ENCODE data around the gene FADS1. TPM values are rescaled to one million over a fixed set of nuclear protein-coding genes. Genes with fewer than 3 reads are reported as not detected.

FADS1 gene
- total and polyA plus RNA-seq, 2 of the 13 experiments (the other 11 are each of a cell fraction or from before 2014, with no cell fraction given): 91.8 to 108 TPM

DNA sequence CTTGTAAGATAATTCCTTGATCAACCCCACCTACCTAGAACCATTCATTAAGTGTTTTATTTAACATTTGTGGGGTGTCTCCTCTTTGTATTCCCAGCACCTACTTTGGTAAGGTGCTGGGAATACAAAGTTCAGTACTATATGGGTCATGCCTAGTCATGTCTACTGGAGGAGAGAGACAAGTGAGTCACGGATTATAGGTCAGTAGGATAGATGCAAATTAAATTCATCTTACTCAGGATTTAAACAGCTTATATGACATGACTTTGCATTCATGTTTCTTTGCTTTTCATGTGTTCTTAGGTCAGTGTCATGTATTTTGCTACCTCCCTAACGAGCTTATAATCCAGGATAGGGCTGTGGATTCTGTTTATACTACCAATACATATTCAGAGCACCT is 3.4 kb upstream of the FADS1 start:
- ATAC-seq (no peak), DNase-seq (ENCODE audit: low spot score) (peak; percentile 33), FAIRE-seq (no peak)
- no peaks in the 10 kb centered on the region; a peak in 1 of 5 replicates for H3K27me3 ChIP-seq (ENCODE audit: control insufficient read depth in 1 of 2, insufficient read depth in 2 of 2, low read length in 2 of 2)
- in situ Hi-C loops (cut with HindIII; ENCODE audit: extremely low pct_ligation_motif_present, low pct_unique_long_range_greater_than_20kb) (no loop called here), intact Hi-C loops (cut with micrococcal nuclease; ENCODE audit: unreplicated experiment) (no loop called here)
- peak overlapping the region; percentile 24; the same call in 1 of the 2 replicates for H3K4me2 ChIP-seq (ENCODE audit: low read depth, low read length)
- no peak overlapping the region for H3K9ac ChIP-seq (ENCODE audit: insufficient read depth, low read depth, low read length)
- H4K20me1 ChIP-seq (ENCODE audit: insufficient read depth, low read length): no peaks in the 10 kb centered on the region
- WGBS (ENCODE audit: low lambda C conversion rate): 88% methylated on average over 2 of the region's 2 CpGs
- BruUV-seq (replicated peaks): no TSS peak
- H3K4me3 ChIP-seq (replicated peaks in 1 of 3; ENCODE audit: insufficient read depth in 1 of 3, low read depth in 2 of 3, low read length in 3 of 3): no peak overlapping the region
- H2AFZ ChIP-seq (ENCODE audit: low read length): no peak overlapping the region
- peaks cover 33% of the 10 kb centered on the region for H3K4me1 ChIP-seq (ENCODE audit: insufficient read depth, low read length)
- no peaks in the 10 kb centered on the region for H3K36me3 ChIP-seq (replicated peaks in 1 of 2; ENCODE audit: control insufficient read depth in 1 of 2, insufficient read depth in 2 of 2, low read length in 2 of 2)
- ChIA-PET CTCF (ENCODE audit: low intra/inter-chr PET ratio, low total read pairs) (no interaction called here), POLR2A (interaction anchor here (0.6 kb wide), 1 partner anchor 135 kb away, joined by 3 read pairs; no protein-coding TSS in a partner anchor)
- TF ChIP-seq, protein P1, sequence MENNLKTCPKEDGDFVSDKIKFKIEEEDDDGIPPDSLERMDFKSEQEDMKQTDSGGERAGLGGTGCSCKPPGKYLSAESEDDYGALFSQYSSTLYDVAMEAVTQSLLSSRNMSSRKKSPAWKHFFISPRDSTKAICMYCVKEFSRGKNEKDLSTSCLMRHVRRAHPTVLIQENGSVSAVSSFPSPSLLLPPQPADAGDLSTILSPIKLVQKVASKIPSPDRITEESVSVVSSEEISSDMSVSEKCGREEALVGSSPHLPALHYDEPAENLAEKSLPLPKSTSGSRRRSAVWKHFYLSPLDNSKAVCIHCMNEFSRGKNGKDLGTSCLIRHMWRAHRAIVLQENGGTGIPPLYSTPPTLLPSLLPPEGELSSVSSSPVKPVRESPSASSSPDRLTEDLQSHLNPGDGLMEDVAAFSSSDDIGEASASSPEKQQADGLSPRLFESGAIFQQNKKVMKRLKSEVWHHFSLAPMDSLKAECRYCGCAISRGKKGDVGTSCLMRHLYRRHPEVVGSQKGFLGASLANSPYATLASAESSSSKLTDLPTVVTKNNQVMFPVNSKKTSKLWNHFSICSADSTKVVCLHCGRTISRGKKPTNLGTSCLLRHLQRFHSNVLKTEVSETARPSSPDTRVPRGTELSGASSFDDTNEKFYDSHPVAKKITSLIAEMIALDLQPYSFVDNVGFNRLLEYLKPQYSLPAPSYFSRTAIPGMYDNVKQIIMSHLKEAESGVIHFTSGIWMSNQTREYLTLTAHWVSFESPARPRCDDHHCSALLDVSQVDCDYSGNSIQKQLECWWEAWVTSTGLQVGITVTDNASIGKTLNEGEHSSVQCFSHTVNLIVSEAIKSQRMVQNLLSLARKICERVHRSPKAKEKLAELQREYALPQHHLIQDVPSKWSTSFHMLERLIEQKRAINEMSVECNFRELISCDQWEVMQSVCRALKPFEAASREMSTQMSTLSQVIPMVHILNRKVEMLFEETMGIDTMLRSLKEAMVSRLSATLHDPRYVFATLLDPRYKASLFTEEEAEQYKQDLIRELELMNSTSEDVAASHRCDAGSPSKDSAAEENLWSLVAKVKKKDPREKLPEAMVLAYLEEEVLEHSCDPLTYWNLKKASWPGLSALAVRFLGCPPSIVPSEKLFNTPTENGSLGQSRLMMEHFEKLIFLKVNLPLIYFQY (CRISPR knock-in tag; IDR thresholded peaks at IDR 0.05; ENCODE audit: borderline replicate concordance): no peak
- TF ChIP-seq MAFK (conservative IDR thresholded peaks at IDR 0.05 in 1 of 2, IDR thresholded peaks at IDR 0.05 in 1 of 2; ENCODE audit: low read length in 2 of 2): peak in 1 of 2 experiments; percentile 17; a peak in 1 of 4 replicates
- peaks cover 15% of the 10 kb centered on the region for H3K79me2 ChIP-seq (ENCODE audit: insufficient read depth, low read length)
- H3K9me3 ChIP-seq (ENCODE audit: low read length): no peaks in the 10 kb centered on the region
- peak overlapping the region; percentile 55 for H3K27ac ChIP-seq (ENCODE audit: extremely low read length, insufficient read depth, low read length)

All from HepG2 (cell line).